HG02798 (cell line): ENCODE results near the gene DENND6B.

Experiments used
- ATAC-seq: cut with Tn5 transposase; IDR thresholded peaks from one replicate; pipeline ENCODE4 v1.9.1; 2021; ENCODE audit warnings: mild to moderate bottlenecking; ENCODE audit not compliant: unreplicated experiment, poor library complexity

Gene DENND6B

GRCh38 chr22:50289942-50290630, 36.7 kb downstream of the DENND6B start:
- ATAC-seq: no peak

GRCh38 chr22:50289151-50289941, 37.5 kb downstream of the DENND6B start:
- no peak for ATAC-seq

- ATAC-seq: no peak
These were observed 39.1 kb downstream of the DENND6B start for GRCh38 chr22:50287731-50288130.

GRCh38 chr22:50286701-50287318, 40.0 kb downstream of the DENND6B start:
- no peak for ATAC-seq

GRCh38 chr22:50286275-50286674, 40.5 kb downstream of the DENND6B start:
- no peak for ATAC-seq

GRCh38 chr22:50285568-50286229, 41.1 kb downstream of the DENND6B start:
- no peak for ATAC-seq

- ATAC-seq: no peak
These were observed 42.3 kb downstream of the DENND6B start for GRCh38 chr22:50284479-50284878.

GRCh38 chr22:50283821-50284220, 43.0 kb downstream of the DENND6B start:
- ATAC-seq: no peak

GRCh38 chr22:50282361-50283155, 44.3 kb downstream of the DENND6B start:
- ATAC-seq: no peak

GRCh38 chr22:50281957-50282356, 44.9 kb downstream of the DENND6B start:
- no peak for ATAC-seq

GRCh38 chr22:50281384-50281760, 45.4 kb downstream of the DENND6B start:
- no peak for ATAC-seq

- no peak for ATAC-seq
These were observed 46.0 kb downstream of the DENND6B start for GRCh38 chr22:50280708-50281383.

- ATAC-seq: no peak
These were observed 46.6 kb downstream of the DENND6B start for GRCh38 chr22:50280022-50280707.

GRCh38 chr22:50278956-50279619, 47.7 kb downstream of the DENND6B start:
- no peak for ATAC-seq

- no peak for ATAC-seq
These were observed 48.4 kb downstream of the DENND6B start for GRCh38 chr22:50278461-50278860.

GRCh38 chr22:50277761-50278160, 49.1 kb downstream of the DENND6B start:
- ATAC-seq: no peak

GRCh38 chr22:50276143-50276542, 50.7 kb downstream of the DENND6B start:
- ATAC-seq: peak; percentile 79
